Right cardiac atrium (tissue), 5 donors: ENCODE measurements around the gene SLC25A44. TPM values are rescaled to one million over a fixed set of nuclear protein-coding genes. Genes with fewer than 3 reads are reported as not detected.
"Not testable (repeated sequence)": the region's sequence is repeated elsewhere in the genome, so short reads cannot be mapped to it uniquely, and the experiment has no call there.

Source experiments
- ATAC-seq, 2 donors: fragments of 200-7000 bp; cut with Tn5 transposase; one replicate each; pipeline versions ENCODE4 v1.8.0 to v1.9.1; 2020; ENCODE audit warnings: moderate library complexity in 2 of 2, mild to moderate bottlenecking in 1 of 2
- DNase-seq, 3 donors: peaks; one replicate each; pipeline ENCODE4 v3.0.0-alpha.2; 2020
- H3K27ac ChIP-seq: one replicate; pipeline ENCODE4 v1.5.1; 2013; ENCODE audit warnings: mild to moderate bottlenecking, low read length, control low read depth, moderate library complexity
- H3K27me3 ChIP-seq: one replicate; pipeline ENCODE4 v1.6.1; 2013; ENCODE audit not compliant: control insufficient read depth, insufficient read depth
- H3K4me1 ChIP-seq: one replicate; pipeline ENCODE4 v1.6.1; 2013; ENCODE audit warnings: low read length; ENCODE audit not compliant: control insufficient read depth, insufficient read depth
- H3K4me3 ChIP-seq: one replicate; pipeline ENCODE4 v1.5.1; 2013; ENCODE audit warnings: low read length, control low read depth
- H3K9me3 ChIP-seq: one replicate; pipeline ENCODE4 v1.6.1; 2013; ENCODE audit warnings: low read length; ENCODE audit not compliant: control insufficient read depth
- WGBS: extraction: QIAGEN DNeasy Blood & Tissue Kit; methylation state at CpG from one replicate; pipeline ENCODE4 v1.1.7; 2013; 5-methylcytosine and 5-hydroxymethylcytosine counted together
- intact Hi-C, 4 donors: fragments of 100-400 bp; cut with DNase I; formaldehyde crosslinking; loops; one replicate each; pipeline versions ENCODE4 v1.11.0 to v1.14.0; 2022 to 2023
- polyA plus RNA-seq: library from polyadenylated mRNA; stranded (reverse); fragments of 200-250 nt; gene quantifications from one replicate; pipeline ENCODE4 v1.2.3, GENCODE V29; 2013
- total RNA-seq, 4 donors: library from RNA; stranded (reverse); fragmentation: NEBNext Ultra II Directional; extraction: Animal tissue kit (Norgen Biotek cat#: 25700); gene quantifications; one replicate each; pipeline ENCODE4 v1.2.1, GENCODE V29; 2021
- donor health status: healthy with polysubstance abuse.
- donor health status: DM: no; HTN: yes; CAD: no.
- donor health status: DM: no; HTN: no; CAD: no.
- donor health status: DM: no; HTN: yes; CAD: no; lungs with severe emphysema.
- donor health status: DM: yes; HTN: yes; CAD: no.

The SLC25A44 gene
- total and polyA plus RNA-seq, 5 donors: 8.6 to 21.5 (median 15.3) TPM

- Histone ChIP-seq H3K9me3 (no peaks in the 10 kb centered on the region), H3K27me3 (no peaks in the 10 kb centered on the region), H3K4me3 (no peak overlapping the region), H3K27ac (no peak overlapping the region), H3K4me1 (peaks cover 7% of the 10 kb centered on the region)
- ATAC-seq (no peak), DNase-seq (no peak)
- intact Hi-C loops: loop anchor here in 1 of 4 donors (2.0 kb wide), 1 partner anchor 29 kb away; no protein-coding TSS in a partner anchor
- 94% methylated on average over 1 of the region's 1 CpG for WGBS
These were observed 30.2 kb upstream of the SLC25A44 start for GRCh38 chr1:156163712-156164111.

GRCh38 chr1:156164125-156164831, 29.6 kb upstream of the SLC25A44 start:
- intact Hi-C loops: no loop called here
- H3K27ac ChIP-seq: no peak overlapping the region

GRCh38 chr1:156165083-156165482, 28.8 kb upstream of the SLC25A44 start:
- DNase-seq (no peak), ATAC-seq (no peak)
- 62% methylated on average over 2 of the region's 2 CpGs for WGBS
- no peaks in the 10 kb centered on the region for H3K9me3 ChIP-seq
- intact Hi-C loops: no loop called here
- no peak overlapping the region for H3K4me3 ChIP-seq
- peaks cover 7% of the 10 kb centered on the region for H3K4me1 ChIP-seq
- no peaks in the 10 kb centered on the region for H3K27me3 ChIP-seq
- H3K27ac ChIP-seq: no peak overlapping the region

More at GRCh38 chr1:156164125-156164831, 29.6 kb upstream of the SLC25A44 start:
- no peak for DNase-seq
- Histone ChIP-seq H3K9me3 (no peaks in the 10 kb centered on the region), H3K27me3 (no peaks in the 10 kb centered on the region), H3K4me1 (peaks cover 7% of the 10 kb centered on the region), H3K4me3 (no peak overlapping the region)
- no peak for ATAC-seq
- WGBS: 80% methylated on average over 6 of the region's 6 CpGs

- no peaks in the 10 kb centered on the region for H3K27me3 ChIP-seq
- DNase-seq: no peak
- H3K9me3 ChIP-seq: no peaks in the 10 kb centered on the region
- no peak overlapping the region for H3K27ac ChIP-seq
- WGBS: 52% methylated on average over 5 of the region's 5 CpGs
- H3K4me1 ChIP-seq: peaks cover 3% of the 10 kb centered on the region
- H3K4me3 ChIP-seq: no peak overlapping the region
- intact Hi-C loops: no loop called here
- no peak for ATAC-seq
These were observed 26.4 kb upstream of the SLC25A44 start for GRCh38 chr1:156167536-156167935.

- Histone ChIP-seq H3K27me3 (no peaks in the 10 kb centered on the region), H3K27ac (no peak overlapping the region), H3K4me3 (no peak overlapping the region), H3K4me1 (no peaks in the 10 kb centered on the region), H3K9me3 (no peaks in the 10 kb centered on the region)
- ATAC-seq: no peak
- intact Hi-C loops: no loop called here
- no peak for DNase-seq
- WGBS: 80% methylated on average over 9 of the region's 9 CpGs
These were observed 21.0 kb upstream of the SLC25A44 start for GRCh38 chr1:156172696-156173470.

GRCh38 chr1:156176610-156177210, 17.2 kb upstream of the SLC25A44 start:
- H3K27ac ChIP-seq: no peak overlapping the region
- WGBS: 82% methylated on average over 12 of the region's 12 CpGs
- ATAC-seq (peak in 1 of 2 donors; percentile 9), DNase-seq (no peak)
- H3K27me3 ChIP-seq: no peaks in the 10 kb centered on the region
- intact Hi-C loops: no loop called here
- H3K4me3 ChIP-seq: no peak overlapping the region
- H3K9me3 ChIP-seq: no peaks in the 10 kb centered on the region
- no peaks in the 10 kb centered on the region for H3K4me1 ChIP-seq

- WGBS: 64% methylated on average over 7 of the region's 7 CpGs
- intact Hi-C loops: no loop called here
- DNase-seq: no peak
- Histone ChIP-seq H3K27me3 (no peaks in the 10 kb centered on the region), H3K27ac (no peak overlapping the region), H3K9me3 (no peaks in the 10 kb centered on the region), H3K4me3 (no peak overlapping the region), H3K4me1 (no peaks in the 10 kb centered on the region)
- no peak for ATAC-seq
These were observed 15.8 kb upstream of the SLC25A44 start for GRCh38 chr1:156177919-156178654.

- intact Hi-C loops: no loop called here
- no peaks in the 10 kb centered on the region for H3K27me3 ChIP-seq
- 96% methylated on average over 3 of the region's 3 CpGs for WGBS
- H3K4me3 ChIP-seq: no peak overlapping the region
- no peaks in the 10 kb centered on the region for H3K9me3 ChIP-seq
- H3K4me1 ChIP-seq: no peaks in the 10 kb centered on the region
- H3K27ac ChIP-seq: no peak overlapping the region
- no peak for ATAC-seq
- DNase-seq: no peak
These were observed 13.4 kb upstream of the SLC25A44 start for GRCh38 chr1:156180471-156180870.

GRCh38 chr1:156181391-156181924, 12.4 kb upstream of the SLC25A44 start:
- intact Hi-C loops, H3K27me3 ChIP-seq, DNase-seq, H3K4me3 ChIP-seq, H3K9me3 ChIP-seq, H3K4me1 ChIP-seq, ATAC-seq, H3K27ac ChIP-seq: not testable (repeated sequence)
- WGBS: 31% methylated on average over 8 of the region's 8 CpGs

GRCh38 chr1:156182010-156182779, 11.7 kb upstream of the SLC25A44 start:
- WGBS: 72% methylated on average over 12 of the region's 12 CpGs
- DNase-seq, H3K4me1 ChIP-seq, H3K9me3 ChIP-seq, H3K4me3 ChIP-seq, H3K27ac ChIP-seq, ATAC-seq, H3K27me3 ChIP-seq, intact Hi-C loops: not testable (repeated sequence)
